ENCODE results near the gene RAB33B.
A peak's percentile ranks its signal among the peaks of the same experiment; 100 is the strongest.
"Not testable (repeated sequence)": the region's sequence is repeated elsewhere in the genome, so short reads cannot be mapped to it uniquely, and the experiment has no call there.

The RAB33B gene

GRCh38 chr4:139454111-139455045 lies at the start of gene RAB33B:
Gene RAB33B, plus strand, starts transcription at chr4:139454121. Its CDS starts 75 bp downstream, at chr4:139454196.
- DNase-seq (ENCODE audit: low read depth in 2 of 2), result no peak

- no peak for DNase-seq (ENCODE audit: low read depth in 2 of 2)
Measured at GRCh38 chr4:139410312-139410711, 43.6 kb upstream of the RAB33B start.

GRCh38 chr4:139414671-139415210 lies 39.2 kb upstream of the RAB33B start:
- DNase-seq (ENCODE audit: low read depth in 2 of 2), result not testable (repeated sequence)

- no peak for DNase-seq (ENCODE audit: low read depth in 2 of 2)
Measured at GRCh38 chr4:139416073-139416673, 37.7 kb upstream of the RAB33B start.

GRCh38 chr4:139419388-139419914 lies 34.5 kb upstream of the RAB33B start:
- DNase-seq (ENCODE audit: low read depth in 2 of 2), result no peak

GRCh38 chr4:139420652-139421051 lies 33.3 kb upstream of the RAB33B start:
- DNase-seq (ENCODE audit: low read depth in 2 of 2), result no peak

GRCh38 chr4:139436122-139436521 lies 17.8 kb upstream of the RAB33B start:
- DNase-seq (ENCODE audit: low read depth in 2 of 2), result no peak

- DNase-seq (ENCODE audit: low read depth in 2 of 2), result no peak
Measured at GRCh38 chr4:139438141-139438540, 15.8 kb upstream of the RAB33B start.

GRCh38 chr4:139441029-139441428 lies 12.9 kb upstream of the RAB33B start:
- DNase-seq (ENCODE audit: low read depth in 2 of 2), result no peak

- no peak for DNase-seq (ENCODE audit: low read depth in 2 of 2)
Measured at GRCh38 chr4:139443661-139444060, 10.3 kb upstream of the RAB33B start.

- not testable (repeated sequence) for DNase-seq (ENCODE audit: low read depth in 2 of 2)
Measured at GRCh38 chr4:139444881-139445280, 9.0 kb upstream of the RAB33B start.

GRCh38 chr4:139447078-139447477 lies 6.8 kb upstream of the RAB33B start:
- DNase-seq (ENCODE audit: low read depth in 2 of 2), result not testable (repeated sequence)

- DNase-seq (ENCODE audit: low read depth in 2 of 2), result no peak
Measured at GRCh38 chr4:139450586-139450985, 3.3 kb upstream of the RAB33B start.

- DNase-seq (ENCODE audit: low read depth in 2 of 2), result no peak
Measured at GRCh38 chr4:139451997-139452396, 1.9 kb upstream of the RAB33B start.

- DNase-seq (ENCODE audit: low read depth in 2 of 2), result peak in 1 of 2 donors; percentile 42
Measured at GRCh38 chr4:139453041-139453370, 915 bp upstream of the RAB33B start.

GRCh38 chr4:139453371-139454110 lies 380 bp upstream of the RAB33B start:
- peak; percentile 92 to 95 for DNase-seq (ENCODE audit: low read depth in 2 of 2)

- DNase-seq (ENCODE audit: low read depth in 2 of 2), result no peak
Measured at GRCh38 chr4:139455126-139455538, 1.2 kb downstream of the RAB33B start.

GRCh38 chr4:139457318-139457717 lies 3.4 kb downstream of the RAB33B start:
- DNase-seq (ENCODE audit: low read depth in 2 of 2), result no peak

GRCh38 chr4:139458543-139458942 lies 4.6 kb downstream of the RAB33B start:
- no peak for DNase-seq (ENCODE audit: low read depth in 2 of 2)

GRCh38 chr4:139458999-139459398 lies 5.1 kb downstream of the RAB33B start:
- no peak for DNase-seq (ENCODE audit: low read depth in 2 of 2)

GRCh38 chr4:139460565-139460964 lies 6.6 kb downstream of the RAB33B start:
- DNase-seq (ENCODE audit: low read depth in 2 of 2), result no peak

Data from stimulated activated CD8-positive, alpha-beta memory T cell treated with anti-CD3 and anti-CD28 coated beads, Interleukin-15, amount 100 ng/mL, for 4 hours (primary cell).